Activated gamma-delta T cell (primary cell): Measurements from ENCODE around the gene GRIFIN.
A peak's percentile ranks its signal among the peaks of the same experiment; 100 is the strongest.

Experiments
- DNase-seq: peaks from one replicate; lab custom pipeline; 2025; lab: John Stamatoyannopoulos, UW
- total RNA-seq, 2 donors: gene quantifications; one replicate each; lab custom pipeline; 2026; lab: John Stamatoyannopoulos, UW

The GRIFIN gene, protein sequence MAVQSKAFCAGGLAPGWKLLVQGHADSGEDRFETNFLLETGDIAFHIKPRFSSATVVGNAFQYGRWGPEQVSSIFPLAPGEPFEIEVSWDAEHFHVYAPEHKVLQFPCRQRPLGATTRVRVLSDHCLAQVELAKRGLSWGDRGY
- 0 to 0.04 reads per million in 2 donors for total RNA-seq

DNA sequence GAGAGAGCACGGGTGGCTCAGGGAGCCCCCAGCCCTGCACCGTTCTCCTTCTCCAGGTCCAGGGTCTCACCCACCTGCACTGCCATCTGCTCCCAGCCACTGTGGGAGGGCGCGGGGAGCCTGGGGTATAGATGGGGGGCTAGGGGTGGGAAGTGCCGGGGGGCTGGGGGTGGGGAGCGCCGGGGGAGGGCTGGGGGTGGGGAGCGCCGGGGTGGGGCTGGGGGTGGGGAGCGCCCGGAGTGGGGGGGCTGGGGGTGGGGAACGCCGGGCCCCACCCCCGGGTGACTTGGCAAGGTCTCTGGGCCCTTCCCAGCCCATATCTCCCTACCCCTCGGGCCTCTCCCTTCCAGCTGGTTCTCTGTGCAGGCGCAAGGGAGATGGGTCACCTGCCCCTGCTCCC lies at the start of gene GRIFIN:
TSS of gene GRIFIN (minus strand) at position 101 of the 400 bp plus-strand sequence. CDS start at position 86, 15 bp downstream.
- no peak for DNase-seq

DNA sequence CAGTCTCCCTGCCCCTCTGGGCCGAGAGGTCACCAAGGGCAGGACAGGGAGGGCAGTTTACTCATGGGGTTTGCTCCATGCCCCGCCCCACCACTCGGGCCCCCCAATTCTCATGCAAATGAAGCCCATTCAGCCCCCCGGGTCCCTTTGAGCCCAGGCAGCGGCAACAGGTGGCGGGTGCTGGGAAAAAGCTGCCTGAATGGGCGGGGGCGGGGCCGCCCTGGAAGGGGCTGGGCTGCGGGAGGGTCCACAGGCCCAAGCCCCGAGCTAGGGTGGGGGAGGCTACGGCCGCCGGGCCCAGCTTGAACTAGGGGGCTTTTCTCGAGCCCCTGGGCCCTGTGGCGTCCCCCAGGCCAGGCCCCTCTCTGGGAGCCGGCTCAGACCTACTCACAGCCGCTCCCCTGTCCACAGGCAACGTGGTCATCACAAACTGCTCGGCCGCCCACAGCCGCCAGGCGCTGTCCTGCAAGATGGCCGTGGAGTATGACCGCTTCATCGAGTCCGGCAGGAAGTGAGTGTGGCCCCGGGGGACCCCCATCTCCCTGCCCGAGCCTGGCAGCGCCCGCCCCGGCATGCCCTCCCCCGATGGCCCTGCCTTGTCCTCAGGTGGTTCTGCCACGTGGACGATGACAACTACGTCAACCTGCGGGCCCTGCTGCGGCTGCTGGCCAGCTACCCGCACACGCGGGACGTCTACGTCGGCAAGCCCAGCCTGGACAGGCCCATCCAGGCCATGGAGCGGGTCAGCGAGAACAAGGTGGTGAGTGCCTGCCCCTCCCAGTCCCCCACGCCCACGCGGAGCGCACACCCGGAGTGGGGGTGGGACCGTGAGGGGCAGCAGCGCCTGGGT lies 48.8 kb upstream of the GRIFIN start:
- no peak for DNase-seq

DNA sequence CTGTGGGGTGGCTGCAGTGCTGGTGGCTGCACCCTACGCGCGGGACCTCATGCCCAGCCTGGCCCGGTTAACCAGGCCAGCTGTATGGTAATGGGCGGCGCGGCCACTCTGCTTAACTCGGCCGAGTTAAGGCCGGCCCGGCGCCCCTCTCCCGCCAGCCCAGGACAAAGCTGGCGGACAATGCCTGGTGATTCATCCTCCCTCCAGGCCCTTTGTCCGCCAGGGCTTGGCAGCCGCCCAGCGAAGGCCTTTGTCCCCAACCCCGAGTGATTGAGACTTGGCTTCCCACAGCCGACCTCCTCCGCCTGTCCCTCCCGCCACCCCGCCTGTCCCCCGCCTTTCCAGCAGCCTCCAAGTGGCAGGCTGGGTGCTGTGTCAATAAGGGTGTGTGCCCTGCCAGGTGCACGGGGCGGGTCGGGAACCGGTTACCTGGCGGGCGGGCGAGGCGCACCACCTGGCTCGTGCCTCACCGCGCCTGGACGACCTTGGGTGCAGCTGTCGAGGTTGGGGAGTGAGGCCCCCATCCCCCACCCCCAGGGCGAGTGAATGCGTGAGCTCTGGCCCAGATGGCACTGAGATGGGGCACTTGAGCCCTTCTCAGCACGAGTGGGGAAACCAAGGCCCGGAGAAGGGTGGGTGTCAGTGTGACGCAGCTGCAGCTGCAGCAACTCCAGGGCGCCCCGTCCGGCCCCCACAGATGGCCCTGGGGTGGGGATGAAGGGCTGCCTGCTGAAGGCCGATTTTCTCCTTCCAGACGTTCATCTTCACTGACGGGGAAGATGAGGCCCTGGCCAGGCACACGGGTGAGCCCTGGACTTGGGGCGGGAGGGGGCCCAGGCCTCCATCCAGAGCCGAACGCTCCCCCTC lies 48.0 kb upstream of the GRIFIN start:
- DNase-seq: no peak

DNA sequence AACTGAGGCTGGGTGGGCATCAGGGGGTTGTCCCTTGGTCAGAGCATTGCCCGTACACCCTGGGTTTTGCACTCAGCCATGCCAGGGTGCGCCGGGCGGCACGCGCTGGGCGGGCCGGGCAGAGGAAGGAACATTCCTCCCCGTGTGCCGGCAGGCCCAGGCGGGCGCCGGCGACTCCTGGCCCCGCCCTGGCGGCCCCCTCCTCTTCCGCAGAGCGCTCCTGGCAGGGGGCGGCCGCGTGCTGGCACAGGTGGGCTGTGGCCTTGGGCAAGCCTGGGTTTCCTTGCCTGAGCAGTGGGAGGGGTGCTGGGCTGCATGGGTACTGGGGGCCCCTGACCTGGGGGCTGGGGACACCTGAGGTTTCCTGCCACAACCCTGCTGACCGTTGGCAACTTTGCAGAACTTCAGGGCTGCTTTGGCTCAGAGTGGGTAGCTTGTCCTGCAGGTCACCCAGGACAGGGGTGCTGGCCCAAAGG lies 47.3 kb upstream of the GRIFIN start:
- no peak for DNase-seq

DNA sequence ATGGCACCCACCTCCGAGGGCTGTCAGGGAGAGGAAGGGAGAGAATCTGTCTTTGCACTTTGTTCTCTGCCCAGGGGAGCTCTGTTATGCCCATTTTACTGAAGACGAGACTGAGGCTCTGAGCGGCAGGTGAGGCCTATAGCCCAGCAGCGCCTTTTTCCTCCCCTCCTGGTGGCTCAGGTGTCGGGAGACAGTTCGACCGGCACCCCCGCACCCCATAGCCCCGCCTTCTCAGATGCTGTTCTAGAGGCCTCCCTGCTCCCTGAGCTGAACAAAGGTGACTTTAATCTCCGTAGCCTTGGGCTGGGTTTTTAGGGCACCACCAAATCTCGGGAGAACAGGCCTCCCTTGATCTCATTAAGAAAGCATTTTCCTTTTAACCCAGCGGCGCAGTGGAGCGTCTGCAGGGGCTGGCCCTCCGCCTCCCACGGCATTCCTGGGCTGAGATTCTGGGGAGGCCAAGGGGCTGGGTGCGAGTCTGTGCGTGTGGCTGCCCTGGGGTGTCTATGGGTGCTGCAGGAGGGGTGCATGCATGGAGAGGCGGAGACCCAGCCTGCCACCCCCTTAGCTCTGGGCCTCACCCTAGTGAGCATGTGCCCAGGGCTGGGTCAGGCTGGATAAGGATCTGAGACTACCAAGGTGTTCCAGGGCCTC lies 46.7 kb upstream of the GRIFIN start:
- DNase-seq: no peak

DNA sequence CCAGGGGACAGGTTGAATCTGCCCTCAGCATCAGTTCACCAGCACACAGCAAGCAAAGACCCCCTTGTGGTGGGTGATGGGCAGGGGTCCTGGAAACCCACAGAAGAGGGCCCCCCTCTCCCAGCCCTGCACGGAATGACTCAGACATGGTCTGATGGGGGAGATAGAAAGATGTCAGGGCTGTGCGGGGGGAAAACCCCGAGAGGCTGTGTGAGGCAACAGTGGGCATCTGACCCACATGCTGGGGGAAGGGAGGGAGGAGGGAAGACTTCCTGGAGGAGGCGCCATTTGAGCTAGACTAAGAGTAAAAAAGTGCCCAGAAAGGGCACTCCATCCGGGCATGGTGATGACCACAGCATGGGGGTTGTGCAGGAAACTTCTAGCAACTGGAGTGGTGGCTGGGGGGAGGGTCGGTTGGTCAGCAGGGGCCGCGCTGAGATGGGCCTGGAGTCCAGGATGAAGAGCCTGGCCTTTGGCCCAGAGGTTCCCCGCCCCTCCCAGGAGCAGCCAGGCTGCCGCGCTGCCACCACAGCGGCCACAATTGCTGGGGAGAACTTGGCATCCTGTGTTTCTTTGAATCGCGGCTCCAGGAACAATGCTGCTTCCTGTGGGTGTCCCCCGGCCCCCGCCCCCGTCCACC lies 45.9 kb upstream of the GRIFIN start:
- peak; percentile 59 for DNase-seq

DNA sequence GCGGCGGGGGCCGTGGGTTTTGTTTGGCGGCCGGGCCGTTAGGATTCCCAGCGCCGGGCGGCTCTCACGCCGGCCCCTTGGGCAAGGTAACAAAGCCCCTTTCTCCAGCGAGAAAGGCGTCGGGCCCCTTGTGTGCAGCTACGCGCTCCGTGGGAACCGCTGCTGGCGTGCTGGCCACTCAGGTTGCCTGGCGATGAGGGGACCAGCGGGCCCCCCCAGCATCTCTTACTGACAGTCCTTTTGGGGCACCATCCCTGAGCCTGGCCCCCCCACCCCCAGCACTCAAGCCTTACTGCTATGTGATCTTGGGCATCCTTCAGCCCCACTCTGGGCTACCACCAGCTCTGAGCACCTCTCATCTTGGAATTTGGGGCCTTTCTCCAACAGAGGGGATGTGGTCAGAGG lies 45.1 kb upstream of the GRIFIN start:
- no peak for DNase-seq

DNA sequence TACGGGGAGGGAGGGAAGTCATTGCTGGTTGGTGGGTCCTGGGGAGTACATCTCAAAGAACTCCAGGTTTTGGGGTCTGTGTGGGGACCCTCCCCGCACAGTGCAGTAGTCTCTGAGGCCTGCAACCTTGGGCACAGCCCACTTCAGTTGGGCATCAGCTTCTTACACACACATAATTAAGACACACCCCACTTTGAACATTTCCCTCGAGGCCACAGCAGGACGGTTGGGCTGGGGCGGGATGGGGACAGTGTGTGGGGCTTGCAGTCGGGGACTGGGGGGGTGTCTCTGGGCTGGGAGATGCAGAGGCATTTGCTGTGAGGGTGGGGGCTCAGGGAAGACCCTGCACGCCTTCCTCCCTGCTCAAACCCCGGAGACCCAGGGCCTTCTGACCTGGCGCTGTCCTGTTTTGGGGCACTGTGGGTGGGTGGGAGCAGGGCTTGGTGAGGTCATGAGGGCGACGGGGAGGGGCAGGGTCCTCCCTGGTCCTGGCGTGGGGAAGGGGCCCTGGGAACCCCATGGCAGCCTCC lies 44.6 kb upstream of the GRIFIN start:
- no peak for DNase-seq

DNA sequence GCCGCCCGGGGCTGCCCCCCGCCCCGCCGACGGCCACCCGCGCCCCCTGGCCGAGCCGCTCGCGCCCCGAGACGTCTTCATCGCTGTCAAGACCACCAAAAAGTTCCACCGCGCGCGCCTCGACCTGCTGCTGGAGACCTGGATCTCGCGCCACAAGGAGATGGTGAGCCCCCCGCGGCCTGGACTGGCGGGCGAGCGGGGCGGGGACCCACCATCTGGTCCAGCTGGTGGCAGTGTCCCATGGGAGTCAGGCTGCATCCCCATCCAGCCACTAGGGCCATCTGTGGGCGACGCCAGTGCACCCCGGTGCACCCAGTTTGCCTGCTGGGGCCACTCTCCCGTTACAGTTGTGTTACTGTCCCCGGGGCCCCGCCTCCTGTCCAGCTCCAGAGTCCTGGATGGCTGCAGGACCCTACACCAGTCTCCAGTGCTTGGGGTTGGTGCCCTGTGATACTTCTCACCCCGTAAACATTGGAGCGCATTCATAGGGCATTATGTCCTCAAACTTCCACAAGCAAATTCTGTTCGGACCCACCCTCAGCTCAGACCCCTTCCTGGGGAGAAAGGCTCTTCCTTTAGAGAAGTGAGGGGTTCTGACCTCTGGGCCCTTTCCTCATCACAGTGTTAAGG lies 44.0 kb upstream of the GRIFIN start:
- no peak for DNase-seq

DNA sequence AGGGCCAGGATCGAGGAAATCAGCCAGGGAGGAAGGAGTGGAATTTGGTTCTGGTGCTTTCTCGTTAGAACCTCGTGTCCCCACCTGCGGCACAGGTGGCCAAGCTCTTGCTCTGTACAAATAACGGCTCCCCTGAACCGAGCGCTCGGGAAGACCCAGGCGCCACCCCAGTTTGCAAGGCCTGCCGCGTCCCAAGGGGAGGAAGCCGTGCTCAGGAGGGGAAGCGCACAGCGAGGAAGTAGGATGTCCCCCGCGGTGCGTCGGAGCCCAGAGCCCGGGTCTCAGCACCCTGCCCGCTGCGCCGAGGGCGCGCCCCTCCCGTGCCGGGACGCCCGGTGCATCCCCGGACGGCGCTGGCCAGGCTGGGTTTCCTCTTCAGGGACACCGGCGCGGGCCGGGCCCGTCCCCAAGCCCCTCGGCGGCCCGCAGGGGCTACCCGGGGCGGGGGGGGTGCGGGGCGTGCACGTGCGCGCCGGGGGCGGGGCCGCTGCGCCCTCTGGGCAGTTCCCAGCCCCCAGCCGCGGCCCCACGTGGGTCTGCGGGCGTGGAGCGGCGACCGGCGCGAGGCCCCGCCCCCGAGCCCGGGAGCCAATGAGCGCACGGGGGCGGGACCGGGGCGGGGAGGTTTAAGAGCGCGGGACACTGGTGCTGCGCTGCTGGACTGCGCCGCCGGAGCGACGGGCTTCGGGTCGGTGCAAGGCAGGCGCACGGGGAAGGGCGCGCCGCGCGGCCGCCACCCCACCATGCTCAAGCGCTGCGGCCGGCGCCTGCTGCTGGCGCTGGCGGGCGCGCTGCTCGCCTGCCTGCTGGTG lies 43.1 kb upstream of the GRIFIN start, which contains the start of gene LFNG:
TSS of gene LFNG (plus strand) at position 656 of the 812 bp plus-strand sequence. CDS start at position 744, 88 bp downstream.
- DNase-seq: peak; percentile 77

DNA sequence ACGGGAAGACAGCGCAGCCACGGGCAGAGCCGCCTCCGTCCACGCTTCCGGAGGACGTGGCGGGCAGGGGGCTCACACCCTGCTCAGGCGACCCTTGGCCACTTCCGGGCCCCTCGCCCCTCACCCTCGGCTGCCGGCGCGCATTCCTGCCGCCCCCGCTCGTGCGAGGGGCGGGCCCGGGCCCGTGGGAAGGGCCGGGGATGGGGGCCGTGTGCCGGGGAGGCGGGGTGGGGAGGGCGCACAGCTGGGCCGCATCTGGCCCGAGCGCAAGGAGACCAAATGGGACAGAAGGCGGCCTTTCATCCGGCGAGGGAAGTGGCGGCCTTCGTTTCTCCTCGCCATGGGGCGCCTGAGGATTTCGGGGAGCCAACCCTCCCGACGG lies 42.5 kb upstream of the GRIFIN start:
- no peak for DNase-seq

DNA sequence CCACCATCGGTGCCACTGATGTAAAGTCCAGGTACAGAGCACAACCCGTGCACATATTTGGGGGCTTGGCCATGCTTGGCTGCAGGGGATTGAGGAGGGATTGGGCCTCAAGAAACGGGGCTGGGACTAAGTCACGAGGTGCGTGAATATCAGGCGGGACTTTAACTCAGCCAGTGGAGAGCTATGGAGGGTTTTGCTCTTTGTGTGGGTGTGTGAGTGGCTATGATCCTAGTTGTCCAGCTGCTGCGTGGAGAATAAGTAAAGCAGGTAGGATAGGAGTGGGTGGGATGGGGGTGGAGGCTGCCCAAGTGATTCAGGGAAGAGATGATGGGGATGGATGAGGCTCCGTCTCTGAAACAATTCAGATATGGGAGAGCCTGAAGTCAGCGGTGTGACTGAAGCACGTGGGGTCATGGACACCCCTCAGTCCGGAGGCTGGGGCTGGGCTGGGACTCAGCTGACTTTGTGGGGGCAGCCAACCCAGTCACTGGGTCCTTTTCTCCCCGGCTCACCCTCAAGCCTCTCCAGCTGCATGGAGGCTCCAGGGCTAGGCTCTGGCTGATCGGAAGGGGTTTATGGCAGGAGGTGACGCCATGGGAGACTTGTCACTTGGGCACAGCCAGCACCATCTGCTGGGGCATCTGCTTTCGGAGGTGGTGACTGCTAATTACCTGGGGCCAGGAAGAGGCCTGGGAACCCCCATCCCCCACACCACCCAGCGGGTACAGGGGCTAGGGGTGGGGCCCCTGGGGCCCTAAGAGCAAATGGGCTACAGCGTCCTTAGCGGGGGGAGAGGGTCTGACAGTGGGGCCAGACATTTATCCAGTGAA lies 41.7 kb upstream of the GRIFIN start:
- DNase-seq: no peak

DNA sequence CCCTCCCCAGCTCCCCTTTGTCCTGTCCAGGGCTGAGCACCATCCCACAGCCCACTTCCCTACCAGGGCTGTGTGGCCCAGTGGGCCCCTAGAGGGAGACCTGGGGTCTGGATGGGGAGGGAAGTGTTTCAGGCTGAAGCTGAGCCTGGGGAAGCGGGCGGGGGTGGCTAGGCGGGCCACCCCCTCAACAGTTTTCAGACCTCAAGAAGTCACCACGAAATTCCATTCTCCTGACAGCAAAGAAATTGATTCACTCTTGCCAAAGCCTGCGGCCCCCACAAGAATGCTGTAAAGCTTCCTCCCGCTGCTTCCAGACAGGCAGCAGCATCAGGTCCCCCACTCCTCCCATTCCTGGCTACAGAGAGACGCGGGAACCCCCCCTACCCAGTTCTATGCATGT lies 40.8 kb upstream of the GRIFIN start:
- no peak for DNase-seq

DNA sequence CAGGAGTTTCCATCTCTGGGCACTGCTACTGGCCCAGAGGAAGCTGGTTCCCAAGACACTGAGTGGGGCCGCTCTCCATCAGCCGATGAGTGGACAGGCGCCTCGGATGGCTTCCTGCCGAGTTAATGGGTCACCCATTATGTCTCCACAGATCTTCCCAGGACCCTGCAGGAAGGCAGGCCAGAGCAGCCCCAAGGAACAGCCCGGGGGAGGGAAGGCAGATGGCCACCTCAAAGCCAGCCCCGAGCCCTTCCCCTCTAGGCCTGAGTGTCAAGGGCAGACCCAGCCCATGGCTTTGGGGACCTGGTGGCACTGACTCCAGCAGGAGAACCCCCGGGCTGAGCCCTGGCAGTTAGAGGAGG lies 40.0 kb upstream of the GRIFIN start:
- no peak for DNase-seq

DNA sequence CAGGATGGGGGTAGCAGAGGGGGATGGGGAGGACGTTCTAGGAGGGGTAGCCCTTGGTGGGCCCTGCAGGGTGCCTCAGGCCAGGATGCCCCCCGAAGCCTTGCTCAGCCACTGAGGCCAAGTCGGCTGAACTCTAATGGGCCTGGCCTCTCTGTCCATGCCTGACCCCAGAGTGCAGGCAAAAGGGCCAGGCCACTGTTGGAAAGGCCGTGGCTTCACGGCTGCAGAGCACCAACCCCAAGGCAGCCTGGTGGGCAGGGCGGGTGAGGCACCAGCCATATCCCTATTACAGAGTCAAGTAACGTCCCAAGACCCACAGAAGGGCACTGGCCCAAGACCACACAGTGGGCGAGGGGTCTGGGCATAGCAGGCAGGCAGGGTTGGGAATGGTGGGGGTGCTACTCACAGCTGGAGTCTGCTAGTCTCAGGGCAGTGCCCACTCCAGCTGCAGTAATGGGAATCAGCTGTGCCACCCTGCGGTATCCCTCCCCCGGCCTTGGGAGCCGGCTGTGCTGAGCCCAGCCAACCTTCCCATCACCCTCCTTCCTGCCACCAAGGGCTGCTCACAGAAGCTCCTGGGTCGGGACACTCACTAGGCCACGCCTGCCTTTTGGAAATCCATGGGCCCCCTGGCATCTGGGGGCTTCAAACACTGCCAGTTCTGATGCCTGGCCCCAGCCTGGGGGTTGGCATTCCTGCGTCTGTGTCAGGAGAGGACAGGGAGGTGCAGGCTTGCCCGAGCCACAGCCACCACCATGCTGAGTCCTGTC lies 39.4 kb upstream of the GRIFIN start:
- no peak for DNase-seq

DNA sequence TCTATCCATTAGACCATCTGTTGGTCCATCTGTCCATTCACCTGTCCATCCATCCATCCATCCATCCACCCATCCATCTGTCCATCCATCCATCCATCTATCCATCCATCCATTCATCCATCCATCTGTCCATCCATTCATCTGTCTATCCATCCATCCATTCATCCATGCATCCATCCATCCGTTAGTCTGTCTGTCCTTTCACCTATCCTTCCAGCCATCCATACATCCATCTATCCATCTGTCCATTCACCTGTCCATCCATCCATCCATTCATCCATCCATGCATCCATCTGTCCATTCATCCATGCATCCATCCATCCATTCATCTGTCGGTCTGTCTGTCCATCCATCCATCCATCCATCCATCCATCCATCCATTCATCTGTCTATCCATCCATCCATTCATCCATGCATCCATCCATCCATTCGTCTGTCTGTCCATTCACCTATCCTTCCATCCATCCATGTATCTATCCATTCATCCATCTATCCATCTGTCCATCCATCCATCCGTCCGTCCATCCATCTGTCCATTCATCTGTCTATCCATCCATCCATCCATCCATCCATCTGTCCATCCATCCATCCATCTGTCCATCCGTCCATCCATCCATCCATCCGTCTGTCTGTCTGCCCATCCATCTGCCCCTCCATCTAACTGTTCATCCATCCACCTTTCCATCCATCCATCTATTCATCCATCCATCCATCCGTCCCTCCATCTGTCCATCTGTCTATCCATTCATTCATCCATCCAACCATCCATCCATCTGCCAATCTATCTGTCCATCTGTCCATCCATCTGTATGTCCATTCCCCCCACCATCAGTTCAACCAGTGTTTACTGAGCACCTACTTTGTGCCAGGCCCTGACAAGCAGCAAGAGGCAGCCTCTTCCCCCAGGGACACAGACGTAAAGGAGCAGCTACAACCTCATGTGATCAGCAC lies 38.5 kb upstream of the GRIFIN start:
- no peak for DNase-seq

DNA sequence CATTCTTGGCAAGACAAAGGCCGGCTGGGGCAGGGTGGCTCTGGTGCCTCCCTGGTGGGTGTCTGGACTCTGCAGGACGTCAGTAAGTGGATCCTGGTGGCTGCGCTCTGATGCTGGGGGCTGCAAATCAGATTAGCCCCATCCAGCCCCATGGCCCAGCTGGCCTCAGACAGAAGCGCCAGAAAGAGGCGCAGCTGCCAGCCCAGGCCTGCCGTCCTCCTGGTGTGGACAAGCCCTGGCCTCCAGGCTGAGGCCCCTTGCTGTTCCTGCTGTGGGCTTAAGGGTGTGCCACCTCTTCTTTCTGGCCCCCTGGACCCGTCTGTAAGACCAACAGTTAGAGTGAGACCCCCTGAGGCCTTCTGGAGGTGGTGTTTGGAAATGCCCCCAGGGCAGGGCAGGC lies 37.5 kb upstream of the GRIFIN start:
- DNase-seq: no peak
